HG03460 (cell line): ENCODE measurements around the gene CTLA4.
A peak's percentile ranks its signal among the peaks of the same experiment; 100 is the strongest.
"Not testable (repeated sequence)": the region's sequence is repeated elsewhere in the genome, so short reads cannot be mapped to it uniquely, and the experiment has no call there.

Source experiments
- ATAC-seq: cut with Tn5 transposase; IDR thresholded peaks from one replicate; pipeline ENCODE4 v1.9.1; 2021; ENCODE audit not compliant: unreplicated experiment

The CTLA4 gene

DNA sequence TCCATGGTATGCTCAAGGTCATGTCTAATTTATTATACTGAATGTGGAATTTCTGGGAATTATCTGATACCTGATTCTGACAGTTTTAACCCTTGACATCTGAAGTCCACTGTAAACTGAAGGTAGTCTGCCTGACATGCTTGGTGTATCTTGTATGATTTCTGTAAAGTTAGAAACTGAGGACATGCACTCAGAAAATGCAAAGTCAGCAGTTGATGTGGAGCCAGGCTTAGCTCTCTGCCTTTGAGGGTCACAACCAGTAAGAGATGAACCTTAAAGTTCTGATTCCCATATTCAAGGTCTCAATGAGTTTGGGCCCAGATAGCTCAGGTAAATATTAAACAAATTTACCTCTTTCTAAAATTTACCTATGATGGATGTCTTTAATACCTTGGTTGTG, 12.3 kb upstream of the CTLA4 start:
- no peak for ATAC-seq

DNA sequence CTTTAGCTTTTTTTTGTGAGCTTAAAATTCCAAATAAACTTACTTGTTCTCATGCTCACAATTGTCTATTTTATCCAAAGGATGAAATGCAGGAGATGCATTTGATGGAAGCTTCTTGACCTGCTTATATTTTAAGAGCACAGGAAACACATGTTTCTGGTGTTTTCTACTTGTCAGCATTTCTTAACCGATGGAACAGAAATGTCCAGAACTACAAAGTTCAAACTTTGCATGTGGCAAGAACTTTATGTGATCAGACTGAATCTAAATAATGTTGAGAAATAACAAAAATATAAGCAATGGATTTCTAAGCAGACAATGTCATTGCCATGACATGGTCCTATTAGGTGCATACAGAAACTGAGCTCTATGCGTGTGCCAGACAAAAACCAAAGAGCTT, 9.9 kb upstream of the CTLA4 start:
- ATAC-seq: no peak

- no peak for ATAC-seq
These were observed 9.4 kb upstream of the CTLA4 start for GRCh38 chr2:203858176-203858575.

- no peak for ATAC-seq
These were observed 8.4 kb upstream of the CTLA4 start for GRCh38 chr2:203859030-203859789.

GRCh38 chr2:203861197-203861596, 6.4 kb upstream of the CTLA4 start:
- no peak for ATAC-seq

DNA sequence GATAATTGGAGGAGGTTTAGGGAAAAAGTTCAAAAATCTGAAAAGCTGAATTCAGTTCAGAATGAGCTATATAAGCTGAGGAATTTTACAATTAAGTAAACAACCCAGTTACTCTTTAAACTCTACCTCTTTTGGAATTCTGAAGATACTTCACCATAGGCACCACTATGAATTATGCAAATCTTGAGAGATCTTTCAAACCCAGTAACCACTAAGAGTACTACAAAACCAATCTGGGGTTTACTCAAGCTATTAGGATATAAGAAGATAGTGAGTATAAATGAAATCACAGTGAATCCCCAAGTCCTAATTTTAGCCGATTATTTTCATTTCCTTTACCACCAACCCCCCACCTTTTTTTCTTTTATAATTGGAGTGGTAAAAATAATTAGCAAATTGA, 6.0 kb upstream of the CTLA4 start:
- no peak for ATAC-seq

GRCh38 chr2:203869223-203870042, 1.9 kb downstream of the CTLA4 start:
- ATAC-seq: no peak

- ATAC-seq: no peak
These were observed 2.9 kb downstream of the CTLA4 start for GRCh38 chr2:203870481-203870880.

DNA sequence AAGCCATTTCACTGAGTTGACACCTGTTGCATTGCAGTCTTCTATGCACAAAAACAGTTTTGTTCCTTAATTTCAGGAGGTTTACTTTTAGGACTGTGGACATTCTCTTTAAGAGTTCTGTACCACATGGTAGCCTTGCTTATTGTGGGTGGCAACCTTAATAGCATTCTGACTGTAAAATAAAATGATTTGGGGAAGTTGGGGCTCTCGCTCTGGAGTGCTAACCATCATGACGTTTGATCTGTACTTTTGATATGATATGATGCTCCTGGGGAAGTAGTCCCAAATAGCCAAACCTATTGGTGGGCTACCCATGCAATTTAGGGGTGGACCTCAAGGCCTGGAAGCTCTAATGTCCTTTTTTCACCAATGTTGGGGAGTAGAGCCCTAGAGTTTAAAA, 3.4 kb downstream of the CTLA4 start:
- ATAC-seq: no peak

DNA sequence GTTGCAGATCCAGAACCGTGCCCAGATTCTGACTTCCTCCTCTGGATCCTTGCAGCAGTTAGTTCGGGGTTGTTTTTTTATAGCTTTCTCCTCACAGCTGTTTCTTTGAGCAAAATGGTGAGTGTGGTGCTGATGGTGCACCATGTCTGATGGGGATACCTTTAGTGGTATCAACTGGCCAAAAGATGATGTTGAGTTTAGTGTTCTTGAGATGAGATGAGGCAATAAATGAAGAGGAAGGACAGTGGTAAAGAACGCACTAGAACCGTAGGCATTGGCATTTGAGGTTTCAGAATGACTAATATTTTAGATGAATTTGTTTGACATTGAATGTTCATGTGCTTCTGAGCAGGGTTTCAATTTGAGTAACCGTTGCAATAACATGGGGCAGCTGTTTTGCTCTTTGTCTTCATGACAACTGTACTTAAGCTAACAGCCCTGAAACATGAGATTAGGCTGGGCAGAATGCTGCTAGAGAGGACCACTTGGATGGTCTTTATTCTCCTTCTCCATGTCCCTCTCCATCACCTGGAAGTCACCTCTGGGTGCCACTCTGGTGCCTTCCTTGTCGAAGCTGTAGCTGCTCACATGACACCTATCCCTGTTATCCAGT, 3.9 kb downstream of the CTLA4 start:
- peak; percentile 99 for ATAC-seq

- no peak for ATAC-seq
These were observed 5.9 kb downstream of the CTLA4 start for GRCh38 chr2:203873461-203873860.

DNA sequence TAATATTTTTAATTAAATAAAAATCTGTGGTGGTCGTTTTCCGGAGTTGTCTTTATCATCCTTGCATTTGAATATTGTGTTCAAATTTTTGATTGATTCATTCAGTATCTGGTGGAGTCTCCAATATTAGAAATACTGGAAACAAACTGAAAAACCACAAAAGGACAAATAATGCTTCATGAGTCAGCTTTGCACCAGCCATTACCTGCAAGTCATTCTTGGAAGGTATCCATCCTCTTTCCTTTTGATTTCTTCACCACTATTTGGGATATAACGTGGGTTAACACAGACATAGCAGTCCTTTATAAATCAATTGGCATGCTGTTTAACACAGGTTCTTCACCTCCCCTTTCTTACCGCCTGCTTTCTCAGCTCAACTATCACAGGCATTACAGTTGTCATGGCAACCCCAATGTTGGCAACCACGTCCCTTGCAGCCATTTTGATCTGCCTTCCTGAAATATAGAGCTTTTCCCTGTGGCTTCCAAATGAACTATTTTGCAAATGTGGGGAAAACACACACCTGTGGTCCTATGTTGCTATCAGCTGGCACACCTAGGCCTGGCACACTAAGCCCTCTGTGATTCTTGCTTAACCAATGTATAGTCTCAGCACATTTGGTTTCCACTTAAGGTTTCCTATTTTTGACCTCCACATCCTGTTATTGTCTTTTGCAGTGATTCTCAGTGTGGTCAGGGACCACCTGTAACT, 6.5 kb downstream of the CTLA4 start:
- no peak for ATAC-seq

GRCh38 chr2:203875471-203875870, 7.9 kb downstream of the CTLA4 start:
- no peak for ATAC-seq

GRCh38 chr2:203876328-203876727, 8.8 kb downstream of the CTLA4 start:
- no peak for ATAC-seq

GRCh38 chr2:203878063-203878462, 10.5 kb downstream of the CTLA4 start:
- ATAC-seq: no peak

DNA sequence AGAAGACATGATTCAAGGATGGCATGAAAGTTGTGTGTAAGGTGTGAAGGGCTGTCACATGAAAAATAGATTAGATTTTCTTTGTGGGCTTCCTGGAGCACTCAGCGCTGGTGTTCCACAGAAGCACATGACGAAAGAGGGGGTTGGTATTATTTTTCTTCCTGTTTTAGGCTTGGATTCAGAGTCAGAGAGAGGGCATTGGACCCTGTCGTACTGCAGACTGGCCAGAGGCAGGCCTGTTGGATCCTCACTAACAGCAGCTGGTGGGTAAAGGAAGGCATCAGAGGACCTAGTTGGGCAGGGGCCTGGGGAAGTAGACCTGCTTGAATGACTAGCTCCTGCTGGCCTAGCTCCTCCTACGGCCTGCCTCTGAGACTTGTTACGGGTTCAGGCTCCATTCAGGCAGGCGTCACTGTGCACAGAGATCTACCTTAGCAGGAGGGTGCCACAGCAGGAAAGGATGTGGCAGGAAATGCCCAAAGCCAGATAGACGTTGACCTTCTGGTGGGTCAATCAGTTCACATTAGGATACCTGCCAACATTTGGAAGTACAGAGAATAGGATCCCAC, 13.1 kb downstream of the CTLA4 start:
- no peak for ATAC-seq

DNA sequence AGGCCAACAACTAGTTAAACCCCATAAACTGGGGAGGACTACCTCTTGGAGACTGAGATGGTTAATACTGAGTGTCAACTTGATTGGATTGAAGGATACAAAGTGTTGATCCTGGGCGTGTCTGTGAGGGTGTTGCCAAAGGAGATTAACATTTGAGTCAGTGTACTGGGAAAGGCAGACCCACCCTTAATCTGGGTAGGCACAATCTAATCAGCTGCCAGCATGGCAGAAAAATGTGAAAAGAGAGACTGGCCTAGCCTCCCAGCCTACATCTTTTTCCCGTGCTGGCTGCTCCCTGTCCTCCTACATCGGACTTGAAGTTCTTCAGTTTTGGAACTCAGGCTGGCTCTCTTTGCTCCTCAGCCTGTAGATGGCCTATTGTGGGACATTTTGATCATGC, 13.6 kb downstream of the CTLA4 start:
- ATAC-seq: not testable (repeated sequence)

GRCh38 chr2:203882551-203882950, 15.0 kb downstream of the CTLA4 start:
- no peak for ATAC-seq

DNA sequence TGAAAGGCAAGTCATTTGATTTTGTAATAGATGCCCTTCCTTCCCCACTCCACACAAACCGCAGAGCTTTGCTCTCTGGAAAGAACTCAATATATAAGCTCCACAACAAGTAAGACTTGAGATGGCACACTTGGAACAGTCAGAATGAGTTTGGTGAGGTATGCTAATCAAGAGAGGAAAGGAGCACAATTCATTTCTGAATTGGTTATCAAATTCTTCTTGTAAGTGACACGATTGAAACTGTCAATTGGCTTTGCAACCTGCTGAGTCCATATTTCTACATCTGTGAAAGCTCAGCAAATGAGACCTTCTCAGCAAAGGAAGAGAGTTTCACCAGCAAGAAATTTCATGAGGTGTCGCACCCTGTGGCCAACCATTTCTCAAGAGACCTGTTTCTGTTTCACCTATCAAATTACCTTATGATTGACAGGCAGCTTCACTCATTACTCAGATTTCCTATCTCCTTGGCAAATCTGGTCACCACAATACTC, 19.1 kb downstream of the CTLA4 start:
- ATAC-seq: no peak

GRCh38 chr2:203887677-203888076, 20.1 kb downstream of the CTLA4 start:
- ATAC-seq: no peak

- no peak for ATAC-seq
These were observed 22.0 kb downstream of the CTLA4 start for GRCh38 chr2:203889542-203889941.
